Measurements from ENCODE around the gene FAM83C. TPM values are rescaled to one million over a fixed set of nuclear protein-coding genes. Genes with fewer than 3 reads are reported as not detected.

Gene FAM83C
- total RNA-seq (2022; extraction: Qiagen RNA extraction; ENCODE audit: low read depth): 0.02 to 0.06 TPM in 2 of 5 replicates, not detected in the others

GRCh38 chr20:35291654-35292503, at the start of gene FAM83C:
Gene FAM83C (minus strand): TSS chr20:35292425. CDS start chr20:35292304, 121 bp downstream.

GRCh38 chr20:35284267-35284991, 7.8 kb downstream of the FAM83C start, which contains the start of gene EIF6:
Gene EIF6 (minus strand): TSS chr20:35284772. CDS start chr20:35284487, 285 bp downstream.

GRCh38 chr20:35277531-35278395, 14.5 kb downstream of the FAM83C start, which contains the start of gene MMP24OS:
Gene MMP24OS (minus strand): TSS chr20:35278122. CDS start chr20:35277929, 193 bp downstream.

Other genes with a start within 250 kb of the FAM83C start
- gene TRPC4AP, start 199.6 kb downstream of the FAM83C start, total RNA-seq (2022; extraction: Qiagen RNA extraction; ENCODE audit: low read depth): 46.7 to 61.3 TPM (median 57.9 TPM) in 5 replicates
- gene EDEM2, start 145.1 kb downstream of the FAM83C start, total RNA-seq (2022; extraction: Qiagen RNA extraction; ENCODE audit: low read depth): 47.4 to 49.0 TPM (median 48.2 TPM) in 5 replicates
- 101 to 129 TPM (median 125 TPM) in 5 replicates for gene PROCR, start 120.4 kb downstream of the FAM83C start, total RNA-seq (2022; extraction: Qiagen RNA extraction; ENCODE audit: low read depth)
- gene MMP24, start 65.7 kb downstream of the FAM83C start, total RNA-seq (2022; extraction: Qiagen RNA extraction; ENCODE audit: low read depth): 18.1 to 20.7 TPM (median 19.9 TPM) in 5 replicates
- 52.7 to 82.4 TPM (median 71.4 TPM) in 5 replicates for gene MMP24OS, start 14.3 kb downstream of the FAM83C start, total RNA-seq (2022; extraction: Qiagen RNA extraction; ENCODE audit: low read depth)
- gene EIF6, start 7.7 kb downstream of the FAM83C start, total RNA-seq (2022; extraction: Qiagen RNA extraction; ENCODE audit: low read depth): 362 to 409 TPM (median 372 TPM) in 5 replicates
- 30.4 to 37.1 TPM (median 35.1 TPM) in 5 replicates for gene UQCC1, start 119.5 kb upstream of the FAM83C start, total RNA-seq (2022; extraction: Qiagen RNA extraction; ENCODE audit: low read depth)
- gene GDF5, start 145.8 kb upstream of the FAM83C start, total RNA-seq (2022; extraction: Qiagen RNA extraction; ENCODE audit: low read depth): 0.03 TPM in 1 of 5 replicates, not detected in the others
- gene CEP250, start 163.2 kb upstream of the FAM83C start, total RNA-seq (2022; extraction: Qiagen RNA extraction; ENCODE audit: low read depth): 23.6 to 33.8 TPM (median 30.0 TPM) in 5 replicates
- not detected in 5 replicates for gene C20orf173, start 237.2 kb upstream of the FAM83C start, total RNA-seq (2022; extraction: Qiagen RNA extraction; ENCODE audit: low read depth)
- gene ERGIC3, start 249.7 kb upstream of the FAM83C start, total RNA-seq (2022; extraction: Qiagen RNA extraction; ENCODE audit: low read depth): 231 to 244 TPM (median 237 TPM) in 5 replicates

All from A549 treated with DMSO at 1 μM for 4 hours (cell line).